Hematopoietic multipotent progenitor cell treated with erythropoietin and hydrocortisone succinate and interleukin-3 and kit ligand, for 6 days (in vitro differentiated cells): ENCODE data around the gene TDO2.

Experiments
- DNase-seq: peaks from one replicate; pipeline ENCODE4 v3.0.0-alpha.2; 2015

TDO2 gene

DNA sequence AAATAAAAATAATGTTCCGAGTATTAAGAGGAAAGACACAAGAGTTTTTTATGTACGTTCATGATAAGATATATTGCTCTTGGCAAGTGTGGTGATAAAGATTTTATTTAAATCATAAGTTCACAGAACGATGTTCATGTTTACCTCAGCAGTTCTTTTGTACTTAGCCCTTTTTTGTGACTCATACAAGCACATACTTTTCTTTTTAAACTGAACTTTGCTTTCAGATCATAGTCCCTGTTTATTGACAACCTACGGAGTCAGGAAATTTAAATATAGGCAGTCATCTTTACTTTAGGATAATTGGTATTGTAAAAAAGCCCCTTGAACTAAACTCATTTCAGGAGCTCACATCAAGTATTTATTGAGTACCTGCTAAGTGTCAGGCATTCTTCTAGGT lies 51.4 kb downstream of the TDO2 start:
- no peak for DNase-seq

GRCh38 chr4:155956461-155956860 lies 53.0 kb downstream of the TDO2 start:
- peak; percentile 33 for DNase-seq

DNA sequence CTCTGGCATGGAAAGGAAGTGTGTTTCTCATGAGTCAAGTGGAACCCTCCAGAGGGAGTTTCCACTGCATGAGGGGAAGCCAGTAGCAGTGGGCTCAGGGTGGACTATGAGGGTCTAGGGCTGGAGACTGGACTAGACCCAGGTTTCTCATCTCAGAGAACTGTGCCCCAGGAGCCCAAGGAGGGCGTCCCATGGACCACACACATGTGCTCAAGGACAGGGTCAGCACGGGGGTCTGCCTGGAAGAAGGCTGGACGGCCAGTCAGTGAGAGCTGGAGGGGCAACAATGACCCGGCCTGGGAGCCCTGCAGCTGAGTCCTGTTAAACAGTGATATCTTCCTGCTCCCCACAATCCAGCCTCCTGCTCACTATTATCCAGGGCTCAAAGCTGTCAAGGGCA lies 55.9 kb downstream of the TDO2 start:
- DNase-seq = no peak

GRCh38 chr4:155960522-155960921 lies 57.0 kb downstream of the TDO2 start:
- DNase-seq = no peak

DNA sequence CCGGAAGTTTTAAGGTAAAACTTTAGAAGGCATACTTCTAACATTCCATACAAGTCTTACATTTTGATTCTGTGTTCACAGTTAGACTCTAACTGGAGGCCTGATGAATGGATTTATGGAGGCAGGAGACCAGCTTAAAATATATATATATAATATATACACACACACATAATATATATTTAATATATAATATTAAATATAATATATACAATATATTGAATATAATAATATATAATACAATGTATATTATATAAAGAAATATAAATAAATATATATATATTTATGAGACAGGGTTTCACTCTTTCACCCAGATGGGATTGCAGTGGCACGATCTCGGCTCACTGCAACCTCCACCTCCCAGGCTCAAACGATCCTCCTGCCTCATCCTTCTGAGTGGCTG lies 58.1 kb downstream of the TDO2 start:
- no peak for DNase-seq

- no peak for DNase-seq
Measured at GRCh38 chr4:155962767-155963166, 59.3 kb downstream of the TDO2 start.

GRCh38 chr4:155964016-155964891 lies 60.8 kb downstream of the TDO2 start:
- no peak for DNase-seq

- DNase-seq = no peak
Measured at GRCh38 chr4:155966171-155966570, 62.7 kb downstream of the TDO2 start.

DNA sequence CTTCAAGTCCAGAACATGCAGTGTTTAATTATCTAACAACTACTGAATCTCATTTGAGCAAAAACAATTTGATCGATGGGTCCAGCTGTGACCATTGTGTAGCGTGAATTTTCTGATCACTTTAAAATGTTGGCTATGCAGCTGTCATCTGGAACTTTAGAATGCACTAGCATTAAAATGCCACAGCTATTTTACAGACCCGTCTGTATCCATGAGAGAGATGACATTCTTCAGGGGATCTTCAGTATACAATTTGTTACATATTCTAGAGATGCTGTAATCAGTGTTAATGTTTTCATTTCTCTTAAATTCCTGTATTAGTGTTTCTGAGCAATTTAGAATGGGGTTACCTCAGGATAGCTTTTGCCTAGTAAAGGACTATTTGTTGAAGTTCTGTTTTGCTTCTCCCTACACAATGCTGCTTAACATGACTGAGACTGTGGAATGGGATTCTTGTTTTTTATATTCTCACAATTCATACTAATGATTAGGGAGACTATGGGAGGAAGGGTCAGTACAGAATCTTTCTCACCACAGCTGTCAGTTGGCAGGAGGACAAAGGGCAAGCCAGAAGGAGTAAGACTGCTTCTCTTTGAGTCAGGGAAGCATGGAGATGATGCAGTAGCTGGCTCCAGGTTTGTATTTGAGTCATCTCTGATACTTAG lies 63.4 kb downstream of the TDO2 start:
- DNase-seq = no peak
